GM18517 (cell line): ENCODE results near the gene RAB17.

ENCODE experiments used
- ATAC-seq: cut with Tn5 transposase; IDR thresholded peaks from one replicate; pipeline ENCODE4 v1.9.1; 2021; ENCODE audit warnings: mild to moderate bottlenecking, moderate library complexity; ENCODE audit not compliant: unreplicated experiment

RAB17 gene

GRCh38 chr2:237581326-237581725, 9.2 kb downstream of the RAB17 start:
- no peak for ATAC-seq

GRCh38 chr2:237577956-237578870, 12.3 kb downstream of the RAB17 start:
- no peak for ATAC-seq

DNA sequence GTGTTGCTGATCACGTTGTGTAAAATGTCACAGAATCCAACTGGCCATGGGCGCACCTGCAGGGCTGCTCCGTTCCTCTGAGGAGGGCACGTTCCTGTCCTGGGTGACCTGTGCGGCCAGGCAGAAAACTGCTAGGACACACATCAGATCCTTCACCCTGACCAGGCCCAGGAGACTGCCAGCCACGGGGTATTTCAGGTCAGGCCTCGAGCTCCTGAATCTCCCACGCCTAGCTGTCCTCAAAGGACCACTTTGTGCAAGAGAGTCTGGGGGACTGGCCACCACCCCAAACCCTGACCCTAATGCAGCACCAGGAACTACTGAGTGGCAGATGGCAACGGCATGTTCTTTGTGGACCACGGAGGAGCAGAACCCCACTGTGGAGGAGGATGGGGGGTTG, 13.1 kb downstream of the RAB17 start:
- no peak for ATAC-seq

GRCh38 chr2:237576974-237577373, 13.6 kb downstream of the RAB17 start:
- ATAC-seq = no peak

DNA sequence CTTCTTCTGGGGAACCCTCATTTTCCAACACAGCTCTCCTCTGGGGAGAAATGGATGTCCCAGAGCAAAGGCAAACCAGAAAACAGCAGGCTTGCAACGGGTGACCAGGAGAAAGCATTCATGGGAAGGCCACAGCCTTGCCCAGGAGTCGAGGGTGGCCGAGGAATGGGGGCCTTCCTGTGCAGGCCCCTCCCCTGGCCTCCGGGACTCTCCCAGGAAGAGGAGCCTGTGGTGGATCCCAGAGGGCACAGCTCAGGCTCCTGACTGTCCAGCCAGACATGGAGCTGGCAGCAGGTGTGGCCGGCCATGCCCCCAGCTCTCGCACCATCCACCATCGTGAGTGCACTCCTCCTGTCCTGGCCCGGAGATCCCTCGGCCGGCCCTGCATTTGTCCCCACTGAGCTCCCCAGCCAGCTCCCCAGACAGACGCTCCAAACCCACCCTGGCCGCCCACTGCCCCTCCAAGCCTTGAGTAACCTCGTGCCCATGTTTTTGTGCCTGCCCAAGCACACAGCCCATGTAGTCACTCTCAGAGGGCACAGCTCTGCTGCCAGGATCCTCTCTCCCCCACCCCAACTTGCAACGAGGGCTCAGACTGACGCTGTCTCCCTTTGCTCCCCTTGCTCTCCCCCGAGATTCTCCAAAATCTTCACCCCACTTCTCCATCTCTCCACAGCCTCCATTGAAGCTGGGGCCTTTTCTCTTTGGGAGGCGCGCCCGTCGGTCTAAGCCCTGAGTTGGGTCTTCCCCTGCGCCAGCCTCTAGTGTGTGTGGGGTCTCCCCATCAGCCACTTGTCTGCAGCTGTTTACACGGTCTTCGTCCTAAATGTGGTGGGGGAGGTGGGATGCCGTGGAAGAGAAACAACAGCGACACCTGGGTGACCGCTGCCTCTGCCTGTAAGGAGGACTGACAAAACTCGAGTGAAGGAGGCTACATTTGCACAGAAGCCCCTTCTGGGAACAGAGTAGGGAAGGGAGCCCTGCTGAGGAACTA, 14.4 kb downstream of the RAB17 start:
- no peak for ATAC-seq

DNA sequence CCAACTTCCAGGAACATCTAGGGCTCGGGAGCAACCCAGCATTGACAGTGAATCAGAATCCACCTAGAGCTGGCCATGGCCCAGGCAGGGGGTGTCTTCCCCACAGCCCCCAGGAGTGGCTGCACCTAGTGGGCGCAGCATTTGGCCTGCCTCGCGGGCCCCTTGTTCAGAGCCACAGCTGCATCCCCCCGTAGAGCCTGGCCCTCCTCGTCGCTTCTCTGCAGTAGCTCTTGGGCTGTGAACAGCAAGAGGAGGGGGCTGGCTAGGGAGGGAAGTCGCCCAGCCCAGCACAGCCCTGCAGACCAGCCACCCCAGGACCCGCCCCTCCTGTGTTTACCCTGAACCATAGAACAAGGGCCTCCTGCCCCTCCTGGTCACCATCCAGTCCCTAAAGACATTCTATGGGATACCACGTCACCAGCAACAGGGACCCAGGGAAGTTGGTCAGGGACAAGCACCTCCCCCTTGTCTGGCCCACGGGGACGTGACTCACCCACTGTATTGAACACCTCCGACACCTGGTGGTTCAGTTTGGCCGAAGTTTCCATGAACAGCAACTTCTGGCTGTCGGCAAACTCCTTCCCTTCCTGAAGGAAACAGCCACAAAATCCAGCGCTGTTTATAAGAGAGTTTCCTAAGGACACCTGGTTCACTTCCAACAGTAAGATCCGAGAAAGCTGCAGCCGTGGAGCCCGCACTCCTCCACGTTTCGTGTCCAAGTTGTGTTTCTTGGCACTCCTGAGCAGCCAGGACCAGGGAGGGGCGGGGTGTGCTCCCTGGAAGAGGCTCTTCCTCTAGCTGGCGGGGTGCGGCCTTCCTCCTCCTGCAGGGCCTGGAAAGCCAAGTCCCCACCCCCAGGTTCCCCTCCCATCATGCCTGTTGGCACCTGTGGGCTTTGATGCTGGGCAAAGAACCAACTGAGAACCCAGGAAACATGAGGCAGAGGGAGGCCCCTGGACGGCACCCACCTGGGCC, 15.4 kb downstream of the RAB17 start:
- no peak for ATAC-seq

GRCh38 chr2:237574467-237574866, 16.1 kb downstream of the RAB17 start:
- no peak for ATAC-seq

DNA sequence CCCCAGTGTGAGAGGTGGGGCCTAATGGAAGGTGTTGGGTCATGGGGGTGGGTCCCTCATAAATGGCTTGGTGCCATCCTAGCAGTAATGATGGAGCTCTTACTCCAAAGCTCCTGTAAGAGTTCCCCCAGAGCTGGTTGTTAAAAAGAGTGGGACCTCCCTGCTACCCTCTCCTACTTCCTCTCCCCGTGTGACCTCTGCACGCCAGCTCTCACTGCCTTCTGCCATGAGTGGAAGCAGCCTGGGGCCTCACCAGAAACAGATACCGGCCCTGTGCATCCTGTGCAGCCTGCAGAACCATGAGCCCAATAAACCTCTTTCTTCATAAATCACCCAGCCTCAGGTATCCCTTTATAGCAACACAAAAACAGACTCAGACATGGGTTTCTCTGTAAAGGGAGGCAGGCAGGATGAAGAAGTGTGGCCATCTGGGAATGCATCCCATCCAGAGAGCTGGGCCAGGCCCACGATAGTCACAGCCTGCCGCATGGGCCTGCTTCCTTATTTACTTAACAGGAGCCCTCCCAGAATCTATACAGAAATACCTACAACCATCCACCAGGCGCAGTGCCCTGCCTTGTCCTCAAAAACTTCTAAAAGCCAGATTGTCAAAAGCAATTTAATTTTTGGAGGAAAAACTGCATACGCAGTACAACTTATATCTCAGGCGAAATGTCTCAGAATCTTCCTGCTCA, 16.7 kb downstream of the RAB17 start:
- ATAC-seq = no peak

DNA sequence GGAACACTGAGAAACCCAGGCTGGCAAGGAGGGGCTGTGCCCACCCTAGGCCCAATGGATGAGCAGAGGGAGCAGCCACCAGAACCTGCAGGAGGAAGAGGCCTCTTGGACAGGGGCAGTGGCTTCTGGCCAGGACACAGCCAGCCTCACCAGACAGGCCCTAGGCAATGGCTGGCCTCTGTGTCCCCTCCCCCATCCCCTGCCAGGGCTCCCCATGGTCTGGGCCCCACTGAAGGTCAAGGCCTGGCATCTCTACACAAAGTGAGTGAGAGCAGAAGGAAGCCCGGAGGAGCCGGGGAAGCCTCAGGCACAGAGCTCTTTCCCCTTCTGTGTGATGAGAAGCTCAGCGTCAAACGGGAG, 17.8 kb downstream of the RAB17 start:
- no peak for ATAC-seq

DNA sequence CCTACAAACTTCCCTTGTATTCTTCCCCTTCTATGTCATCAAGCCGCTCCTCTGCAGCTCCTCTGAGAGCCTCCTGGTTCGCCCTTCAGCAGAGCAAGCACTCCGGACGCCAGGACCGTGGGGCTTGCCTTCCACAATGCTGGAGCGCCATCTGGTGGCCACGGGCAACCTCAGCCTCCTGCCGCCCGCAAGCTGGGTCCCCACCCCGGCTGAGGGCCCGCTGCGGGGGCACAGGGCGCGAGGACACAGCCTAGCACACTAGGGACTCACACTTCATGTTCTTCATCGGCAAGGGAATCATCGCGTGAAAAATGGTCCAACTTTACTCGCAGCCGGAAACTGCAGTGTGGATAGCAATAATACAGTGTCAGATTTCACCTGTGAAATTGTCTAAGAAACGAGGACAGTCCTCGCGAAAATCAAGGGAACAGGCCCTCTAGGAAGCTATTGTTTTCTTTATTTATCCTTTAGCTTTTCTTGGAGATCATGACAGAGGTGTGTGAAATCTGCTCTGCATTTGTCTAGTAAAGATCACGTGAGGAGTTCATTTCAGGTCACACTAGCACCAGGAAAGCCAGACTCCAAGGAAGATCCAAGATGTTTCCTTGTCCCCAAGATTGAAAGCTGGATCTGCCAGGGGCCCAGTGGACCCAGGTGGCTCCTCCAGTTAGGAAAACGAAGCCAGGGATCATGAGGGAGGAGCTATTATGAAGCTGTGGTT, 18.4 kb downstream of the RAB17 start:
- ATAC-seq = no peak

GRCh38 chr2:237571551-237571950, 19.0 kb downstream of the RAB17 start:
- ATAC-seq = no peak

DNA sequence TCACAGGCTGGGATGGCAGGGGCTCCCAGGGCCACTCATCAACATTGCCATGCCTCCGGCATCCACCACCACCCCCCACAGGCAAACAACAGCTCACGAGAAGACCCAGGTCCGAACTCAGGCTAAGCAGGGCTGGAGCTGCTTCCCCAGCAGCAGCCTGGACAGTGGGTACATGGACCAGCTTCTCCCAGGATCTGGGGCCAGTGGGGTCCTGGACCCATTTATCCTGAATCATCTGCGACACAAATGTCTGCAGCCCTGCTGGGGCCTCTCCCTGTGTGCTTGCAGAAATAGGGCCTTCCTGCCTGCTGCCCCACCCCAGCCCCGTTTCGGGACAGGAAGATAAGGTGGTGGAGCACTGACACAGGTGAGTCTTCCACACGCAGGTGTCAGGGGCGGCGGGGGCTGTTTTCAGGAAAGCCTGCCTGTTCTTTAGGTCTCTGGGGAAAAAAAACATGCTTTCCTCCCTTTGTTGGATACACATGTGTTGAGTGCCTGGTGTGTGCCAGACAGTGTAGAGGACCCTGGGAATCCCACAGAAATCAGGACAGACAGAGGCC, 19.7 kb downstream of the RAB17 start:
- ATAC-seq = no peak

GRCh38 chr2:237569896-237570295, 20.6 kb downstream of the RAB17 start:
- no peak for ATAC-seq

GRCh38 chr2:237569041-237569440, 21.5 kb downstream of the RAB17 start:
- ATAC-seq = no peak

GRCh38 chr2:237568121-237568660, 22.3 kb downstream of the RAB17 start:
- ATAC-seq = no peak

DNA sequence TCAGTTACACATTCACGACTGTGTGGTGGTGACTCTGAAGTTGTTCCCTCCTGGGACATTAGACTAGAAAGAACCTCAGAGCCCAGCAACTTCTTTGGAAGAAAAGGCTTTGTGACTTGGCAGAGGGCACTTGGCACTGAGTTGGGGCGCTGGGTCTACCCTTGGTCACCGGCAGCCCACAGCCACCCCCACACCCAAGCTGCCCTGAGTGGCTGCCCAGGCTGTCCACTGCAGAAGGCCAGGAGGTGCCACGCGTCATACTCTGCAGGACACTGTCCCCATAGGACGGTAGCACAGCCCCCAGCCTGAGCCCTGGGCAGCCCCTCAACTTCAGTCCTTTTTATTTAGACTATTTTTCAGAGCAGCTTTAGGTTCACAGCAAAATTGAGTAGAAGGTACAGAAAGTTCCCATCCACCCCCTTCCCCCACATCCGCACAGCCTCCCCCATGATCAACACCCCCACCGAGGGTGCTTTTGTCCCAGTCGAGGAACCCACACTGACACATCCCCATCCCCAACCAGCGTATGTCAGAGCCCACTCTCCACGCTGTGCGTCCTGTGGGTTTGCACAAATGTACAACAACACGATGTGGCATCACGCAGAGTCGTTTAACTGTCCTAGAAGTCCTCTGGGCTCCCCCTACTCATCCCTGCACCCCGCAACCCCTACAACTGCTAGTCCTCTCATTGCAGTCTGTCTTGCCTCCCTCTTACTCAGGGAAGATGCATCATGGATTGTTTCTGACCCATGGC, 23.1 kb downstream of the RAB17 start:
- no peak for ATAC-seq

DNA sequence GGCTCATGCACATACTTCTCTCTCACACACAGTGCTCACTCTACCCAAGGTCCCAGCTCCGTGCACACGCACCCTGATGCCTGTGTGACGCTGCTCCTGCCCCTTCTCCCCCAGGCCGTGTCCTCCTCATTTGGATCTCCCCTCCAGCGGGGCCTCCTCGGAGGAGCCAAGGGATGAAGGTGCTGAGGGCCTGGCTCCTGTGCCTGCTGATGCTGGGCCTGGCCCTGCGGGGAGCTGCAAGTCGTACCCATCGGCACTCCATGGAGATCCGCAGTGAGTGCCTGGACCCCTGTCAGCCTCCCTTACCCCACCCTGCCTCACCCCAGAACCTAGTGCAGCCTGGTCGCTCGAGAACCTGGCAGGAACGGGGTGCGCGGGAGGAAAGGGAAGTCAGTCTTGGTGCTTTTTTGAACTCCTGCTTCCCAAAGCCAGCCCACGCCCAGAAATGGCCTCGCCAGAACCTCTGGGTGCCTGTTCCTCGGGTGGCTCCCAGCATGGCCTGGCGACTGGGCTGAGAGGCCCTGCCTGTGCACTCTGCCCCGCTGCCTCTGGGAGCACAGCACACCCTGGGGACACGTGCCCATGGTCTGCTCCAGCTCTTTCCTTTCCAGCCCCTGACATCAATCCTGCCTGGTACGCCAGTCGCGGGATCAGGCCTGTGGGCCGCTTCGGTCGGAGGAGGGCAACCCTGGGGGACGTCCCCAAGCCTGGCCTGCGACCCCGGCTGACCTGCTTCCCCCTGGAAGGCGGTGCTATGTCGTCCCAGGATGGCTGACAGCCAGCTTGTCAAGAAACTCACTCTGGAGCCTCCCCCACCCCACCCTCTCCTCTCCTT, 23.9 kb downstream of the RAB17 start, which contains the start of gene PRLH:
PRLH (plus strand) TSS at position 174 of the 835 bp plus-strand sequence; CDS start at position 174, 0 bp downstream.
- ATAC-seq = no peak
